NCI-H128 (cell line): ENCODE results near the gene LRRC4B.

ENCODE experiments used
- DNase-seq: peaks from one replicate; lab custom pipeline; 2025; ENCODE audit not compliant: unreplicated experiment; lab: John Stamatoyannopoulos, UW

Gene LRRC4B

DNA sequence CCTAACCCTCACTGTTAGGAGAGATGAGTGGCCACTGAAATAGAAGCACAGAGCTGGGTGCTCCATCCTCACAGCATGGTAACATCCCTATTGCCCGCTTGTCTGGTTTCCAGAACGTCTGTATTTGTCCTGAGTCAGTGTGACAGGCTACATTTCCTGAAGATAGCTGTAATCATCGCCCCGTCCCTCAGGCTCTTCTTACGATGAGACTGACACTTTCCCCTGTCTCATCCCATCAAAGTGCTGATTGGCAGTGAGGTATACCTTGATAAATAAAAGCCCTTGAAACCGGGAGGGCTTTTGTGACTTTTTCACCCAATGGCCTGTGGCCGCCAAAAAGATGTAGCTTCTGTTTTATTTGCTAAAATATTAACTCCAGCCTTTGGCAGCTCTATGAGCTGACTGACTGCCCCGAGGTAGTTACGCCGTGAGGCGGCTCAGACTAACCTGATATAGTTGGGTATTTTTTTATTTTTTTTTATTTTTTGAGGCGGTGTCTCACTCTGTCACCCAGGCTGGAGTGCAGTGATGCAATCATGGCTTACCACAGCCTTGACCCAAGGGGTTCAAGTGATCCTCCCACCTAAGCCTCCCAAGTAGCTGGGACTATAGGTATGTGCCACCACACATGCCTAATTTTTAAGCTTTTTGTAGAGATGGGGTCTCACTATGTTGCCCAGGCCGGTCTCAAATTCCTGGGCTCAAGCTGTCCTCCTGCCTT lies 5.7 kb upstream of the LRRC4B start:
- DNase-seq, result no peak

DNA sequence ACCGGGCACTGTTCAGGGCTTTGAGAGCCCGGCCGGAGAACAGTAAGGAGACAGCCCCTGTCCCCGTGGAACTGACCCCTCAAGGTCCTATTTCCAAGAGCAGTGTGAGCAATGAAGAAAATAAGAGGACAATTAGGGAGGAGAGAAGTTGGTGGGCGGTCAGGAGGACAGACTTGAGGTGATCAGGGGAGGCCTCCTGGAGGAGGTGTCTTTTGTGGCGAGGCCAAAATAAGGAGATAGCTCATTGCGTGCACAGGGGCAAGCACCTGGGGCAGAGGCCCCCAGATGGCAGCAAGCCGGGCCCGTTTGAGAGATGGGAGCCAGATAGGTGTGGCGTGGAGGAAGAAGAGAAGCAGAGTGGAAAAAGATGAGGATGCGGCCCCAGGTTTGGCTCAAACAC lies 2.8 kb upstream of the LRRC4B start:
- no peak for DNase-seq

DNA sequence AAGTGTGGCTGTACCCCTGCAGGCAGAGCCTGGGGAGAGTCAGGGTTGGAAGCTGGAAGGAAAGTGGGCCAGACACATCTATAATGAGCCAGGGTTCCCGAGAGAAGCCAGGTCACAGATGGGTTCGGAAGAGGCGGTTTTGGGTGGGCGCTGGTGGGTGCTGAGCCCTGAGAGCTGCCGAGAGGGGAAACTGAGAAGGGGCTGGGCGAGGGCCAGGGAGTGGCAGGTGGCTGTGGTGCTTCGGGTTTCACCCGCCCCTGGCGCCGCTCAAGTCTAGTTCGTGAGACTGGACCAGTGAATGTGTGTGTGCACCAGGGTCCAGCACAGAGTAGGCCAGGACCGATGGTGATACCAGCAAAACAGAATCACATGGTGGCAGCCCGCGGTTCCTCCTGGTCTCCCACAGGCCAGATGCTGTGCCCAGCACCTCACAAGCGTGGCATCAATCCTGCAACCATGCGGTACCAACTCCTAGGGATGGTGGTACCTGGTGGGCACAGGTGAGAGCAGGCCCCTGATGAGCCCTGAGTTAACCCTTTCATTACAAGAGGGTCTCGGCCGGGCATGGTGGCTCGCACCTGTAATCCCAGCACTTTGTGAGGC lies 1.8 kb upstream of the LRRC4B start:
- DNase-seq, result no peak

DNA sequence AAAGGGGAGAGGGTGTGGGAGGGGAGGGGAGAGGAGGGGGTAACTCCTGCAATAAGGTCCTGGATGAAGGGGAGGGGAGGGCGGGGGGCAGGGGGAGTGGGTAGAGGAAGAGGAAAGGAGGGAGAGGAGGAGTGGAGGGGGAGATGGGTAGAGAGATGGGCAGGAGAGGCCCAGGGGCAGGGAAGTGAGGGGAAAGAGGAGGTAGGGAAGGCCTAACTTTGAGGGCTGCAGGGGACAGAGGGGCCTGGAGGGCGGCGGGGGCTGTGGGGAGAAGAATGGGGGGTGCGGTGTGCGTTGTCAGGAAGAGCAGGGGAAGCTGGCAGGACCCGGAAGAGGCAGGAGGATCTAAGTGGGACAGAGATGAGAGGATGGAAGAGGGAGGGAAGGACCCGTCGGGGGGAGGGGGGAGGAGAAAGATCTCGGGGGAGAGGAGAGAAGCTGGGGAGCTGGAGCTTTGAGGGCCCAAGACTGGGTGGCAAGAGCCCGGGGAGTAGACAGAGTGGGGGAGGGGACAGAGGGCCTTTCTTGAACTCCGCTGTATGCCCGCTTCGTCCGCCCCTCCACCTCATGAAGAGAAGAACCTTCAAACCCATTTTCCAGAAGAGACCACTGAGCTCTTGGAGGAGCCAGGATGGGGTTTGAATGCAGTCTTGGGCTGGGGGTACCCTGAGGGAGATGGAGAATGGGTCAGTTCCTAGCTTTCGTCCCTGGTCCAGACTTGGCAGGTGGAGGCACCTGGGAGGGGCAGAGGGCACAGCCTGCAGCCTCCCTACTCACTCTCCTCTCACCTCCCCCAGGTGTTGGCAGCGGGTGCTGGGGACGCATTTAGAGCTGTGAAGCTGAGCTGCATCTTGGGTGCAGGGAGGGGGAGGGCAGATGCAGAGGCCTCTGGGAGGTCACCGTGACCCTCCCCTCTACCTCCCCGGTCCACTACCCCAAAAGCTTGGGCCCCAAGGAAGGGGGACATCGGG lies 778 bp upstream of the LRRC4B start:
- DNase-seq, result no peak

DNA sequence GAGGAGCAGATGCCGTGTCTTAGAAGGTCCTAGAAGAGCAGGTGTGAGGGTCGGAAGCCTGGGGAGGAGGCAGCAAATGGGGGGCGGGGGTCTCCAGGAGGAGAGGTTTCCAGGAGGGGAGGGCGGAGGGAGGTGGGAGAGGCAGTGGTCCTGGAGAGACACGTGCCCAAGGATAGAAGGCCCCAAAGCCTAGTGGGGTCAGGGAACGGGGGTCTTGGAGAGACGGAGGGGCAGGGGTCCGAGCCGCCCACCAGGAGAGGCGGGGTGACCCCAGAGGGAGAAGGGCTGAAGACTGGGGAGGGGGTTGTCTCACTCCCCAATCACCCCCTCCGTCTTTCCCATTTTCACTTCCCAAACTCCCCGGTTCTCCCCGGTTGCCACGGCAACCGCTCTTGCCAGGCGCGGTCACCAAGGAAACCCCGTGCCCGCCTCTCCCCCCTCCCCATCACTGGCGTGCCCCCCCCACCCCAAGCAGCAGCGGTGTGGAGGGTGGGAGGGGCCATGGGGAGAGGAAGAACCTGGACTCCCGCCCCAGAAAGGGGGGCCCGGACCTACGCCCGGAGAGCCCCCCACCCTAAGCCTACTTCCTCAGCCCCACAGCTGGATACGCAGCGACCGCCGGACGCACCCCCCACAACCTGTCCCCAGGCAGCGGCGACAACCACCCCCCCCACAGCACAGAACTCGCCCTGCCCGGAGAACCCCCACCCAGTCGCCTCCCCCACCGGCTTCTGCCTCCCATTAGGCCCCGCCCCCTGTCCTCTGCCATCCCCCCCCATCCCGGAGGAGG lies 988 bp downstream of the LRRC4B start:
- DNase-seq, result no peak

GRCh38 chr19:50565984-50566903 lies 2.0 kb downstream of the LRRC4B start:
- DNase-seq, result no peak

- DNase-seq, result no peak
Observed at GRCh38 chr19:50564229-50565105, 3.8 kb downstream of the LRRC4B start.

DNA sequence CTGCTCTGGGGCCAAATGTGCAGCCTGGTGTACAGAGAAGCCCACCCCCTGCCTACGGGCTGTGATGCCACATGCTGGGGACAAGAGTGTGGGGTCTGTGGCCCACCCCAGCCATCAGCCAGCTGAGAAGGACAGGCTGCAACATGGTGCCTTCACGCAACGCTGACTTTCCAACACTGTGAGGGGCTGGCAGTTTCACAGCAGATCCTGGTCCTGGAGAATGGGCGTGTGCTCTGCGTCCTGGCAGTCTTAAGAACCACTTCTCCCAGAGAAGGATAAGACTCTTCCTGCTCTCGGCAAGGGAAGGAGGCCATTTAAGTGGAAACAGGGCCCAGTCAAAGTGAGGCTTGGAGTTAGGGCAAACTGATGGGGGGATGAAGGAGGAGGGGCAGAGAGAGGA lies 4.6 kb downstream of the LRRC4B start:
- DNase-seq, result no peak

DNA sequence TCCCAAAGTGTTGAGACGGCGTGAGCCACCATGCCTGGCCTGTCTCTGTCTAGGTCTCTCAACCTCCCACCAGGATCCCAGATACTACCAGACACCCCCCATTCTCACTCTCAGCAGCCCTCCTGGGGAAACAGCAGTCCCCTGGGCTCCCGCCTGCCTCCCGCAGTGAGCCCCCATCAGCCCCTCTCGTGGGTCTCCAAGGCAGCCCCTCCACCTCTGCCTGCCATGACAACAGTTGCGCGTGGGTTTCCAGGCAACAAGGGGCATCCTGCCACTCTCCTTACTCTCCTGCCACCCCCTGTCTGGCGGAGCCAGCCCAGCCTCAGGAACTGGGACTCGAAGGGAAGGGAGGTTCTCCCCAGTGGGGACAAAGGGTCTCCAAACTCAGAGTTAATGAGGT lies 5.2 kb downstream of the LRRC4B start:
- no peak for DNase-seq

GRCh38 chr19:50562329-50562728 lies 5.9 kb downstream of the LRRC4B start:
- no peak for DNase-seq

- no peak for DNase-seq
Observed at GRCh38 chr19:50559636-50560035, 8.6 kb downstream of the LRRC4B start.

DNA sequence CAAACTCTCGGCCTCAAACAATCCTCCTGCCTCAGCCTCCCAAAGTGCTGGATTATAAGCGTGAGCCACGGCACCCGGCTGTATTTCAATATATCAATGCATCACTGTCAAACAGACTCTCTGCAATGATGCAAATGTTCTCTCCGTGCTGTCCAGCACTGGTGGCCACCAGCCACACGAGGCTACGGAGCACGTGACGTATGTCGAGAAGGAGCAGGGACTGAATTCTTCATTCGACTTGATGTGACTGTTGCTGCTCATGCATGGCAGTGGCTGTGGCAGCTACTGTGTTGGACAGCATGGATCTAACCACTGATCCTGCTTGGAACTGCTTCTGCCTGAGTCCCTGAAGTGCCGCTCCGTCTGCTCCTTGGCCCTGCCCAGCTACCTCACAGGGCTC lies 9.8 kb downstream of the LRRC4B start:
- DNase-seq, result no peak

- no peak for DNase-seq
Observed at GRCh38 chr19:50558039-50558438, 10.2 kb downstream of the LRRC4B start.

DNA sequence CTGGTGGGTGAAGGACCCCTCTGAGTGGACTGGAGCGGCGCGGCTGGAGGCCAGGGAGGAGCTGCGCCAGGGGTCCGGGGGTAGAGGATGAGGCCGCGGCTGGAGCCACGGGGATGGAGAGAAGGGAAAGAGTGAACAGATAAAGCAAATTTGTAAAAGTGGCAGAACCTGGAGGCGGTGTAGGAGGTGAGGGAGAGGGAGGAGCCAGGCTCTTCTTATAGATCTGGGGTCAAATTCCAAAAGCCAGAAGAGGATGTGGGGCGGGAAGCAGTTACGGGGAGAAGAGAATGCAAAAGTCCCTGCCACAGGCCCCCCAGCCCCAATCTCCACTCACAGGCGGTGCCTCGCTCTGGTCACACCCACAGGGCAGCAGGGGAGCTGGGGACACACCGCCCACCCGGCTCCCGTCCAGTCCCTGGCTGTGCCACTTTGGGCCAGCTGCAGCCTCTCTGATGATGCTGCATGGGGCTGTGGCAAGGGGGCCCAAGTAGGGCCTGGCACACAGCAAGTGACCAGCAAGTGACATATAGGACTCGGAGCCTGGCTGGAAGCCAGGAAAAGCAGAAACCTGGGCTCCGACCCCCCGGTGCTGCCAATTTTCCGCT lies 11.1 kb downstream of the LRRC4B start:
- no peak for DNase-seq

GRCh38 chr19:50556282-50557008 lies 11.8 kb downstream of the LRRC4B start:
- no peak for DNase-seq

GRCh38 chr19:50555450-50556281 lies 12.6 kb downstream of the LRRC4B start:
- no peak for DNase-seq

- no peak for DNase-seq
Observed at GRCh38 chr19:50555033-50555432, 13.2 kb downstream of the LRRC4B start.
